8988T (cell line): ENCODE data around the gene ZFPM1.
"Not testable (repeated sequence)": the region's sequence is repeated elsewhere in the genome, so short reads cannot be mapped to it uniquely, and the experiment has no call there.

Experiments used
- DNase-seq: peaks from one replicate; pipeline ENCODE4 v3.0.0; 2011

The ZFPM1 gene

DNA sequence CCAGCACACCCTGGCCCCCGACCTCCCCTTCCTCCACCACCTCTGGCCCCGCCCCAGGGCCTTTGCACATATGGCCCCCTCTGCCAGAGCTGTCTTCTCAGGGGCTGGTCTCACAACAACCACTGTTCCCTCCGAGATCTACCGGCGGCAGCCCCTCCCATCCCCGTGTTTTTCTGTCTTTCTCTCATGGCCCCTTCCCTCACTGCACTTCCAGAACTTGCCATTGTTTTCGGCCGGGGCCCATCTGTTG lies 30.2 kb downstream of the ZFPM1 start:
- no peak for DNase-seq

GRCh38 chr16:88484505-88485365 lies 31.7 kb downstream of the ZFPM1 start:
- DNase-seq: no peak

DNA sequence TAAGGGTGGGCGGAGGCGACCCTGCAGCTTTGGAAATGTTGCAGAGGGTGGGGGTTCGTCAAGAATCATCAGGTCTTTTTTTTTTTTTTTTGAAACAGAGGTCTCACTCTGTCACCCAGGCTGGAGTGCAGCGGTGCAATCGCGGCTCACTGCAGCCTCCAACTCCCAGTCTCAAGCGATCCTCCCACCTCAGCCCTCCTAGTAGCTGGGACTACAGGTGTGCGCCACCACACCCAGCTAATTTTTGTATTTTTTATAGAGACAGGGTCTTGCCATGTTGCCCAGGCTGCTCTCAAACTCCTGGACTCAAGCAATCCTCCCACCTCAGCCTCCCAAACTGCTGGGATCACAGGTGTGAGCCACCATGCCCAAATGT lies 32.3 kb downstream of the ZFPM1 start:
- not testable (repeated sequence) for DNase-seq

- DNase-seq: no peak
Measured at GRCh38 chr16:88486398-88487123, 33.5 kb downstream of the ZFPM1 start.

DNA sequence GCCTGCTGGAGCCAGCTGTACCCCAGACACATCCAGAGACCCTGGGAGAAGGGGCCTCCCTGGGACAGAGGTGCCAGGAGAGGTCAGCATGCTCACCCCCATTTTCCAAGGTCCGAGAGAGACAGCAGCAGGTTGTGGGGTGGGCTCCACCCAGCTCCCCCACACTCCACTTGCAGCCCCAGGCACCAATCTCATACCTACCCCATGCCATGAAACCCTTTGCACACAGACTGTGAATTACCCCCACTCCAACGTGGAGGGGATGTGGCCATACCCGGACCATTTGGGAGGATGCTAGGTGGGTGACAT lies 34.0 kb downstream of the ZFPM1 start:
- no peak for DNase-seq

DNA sequence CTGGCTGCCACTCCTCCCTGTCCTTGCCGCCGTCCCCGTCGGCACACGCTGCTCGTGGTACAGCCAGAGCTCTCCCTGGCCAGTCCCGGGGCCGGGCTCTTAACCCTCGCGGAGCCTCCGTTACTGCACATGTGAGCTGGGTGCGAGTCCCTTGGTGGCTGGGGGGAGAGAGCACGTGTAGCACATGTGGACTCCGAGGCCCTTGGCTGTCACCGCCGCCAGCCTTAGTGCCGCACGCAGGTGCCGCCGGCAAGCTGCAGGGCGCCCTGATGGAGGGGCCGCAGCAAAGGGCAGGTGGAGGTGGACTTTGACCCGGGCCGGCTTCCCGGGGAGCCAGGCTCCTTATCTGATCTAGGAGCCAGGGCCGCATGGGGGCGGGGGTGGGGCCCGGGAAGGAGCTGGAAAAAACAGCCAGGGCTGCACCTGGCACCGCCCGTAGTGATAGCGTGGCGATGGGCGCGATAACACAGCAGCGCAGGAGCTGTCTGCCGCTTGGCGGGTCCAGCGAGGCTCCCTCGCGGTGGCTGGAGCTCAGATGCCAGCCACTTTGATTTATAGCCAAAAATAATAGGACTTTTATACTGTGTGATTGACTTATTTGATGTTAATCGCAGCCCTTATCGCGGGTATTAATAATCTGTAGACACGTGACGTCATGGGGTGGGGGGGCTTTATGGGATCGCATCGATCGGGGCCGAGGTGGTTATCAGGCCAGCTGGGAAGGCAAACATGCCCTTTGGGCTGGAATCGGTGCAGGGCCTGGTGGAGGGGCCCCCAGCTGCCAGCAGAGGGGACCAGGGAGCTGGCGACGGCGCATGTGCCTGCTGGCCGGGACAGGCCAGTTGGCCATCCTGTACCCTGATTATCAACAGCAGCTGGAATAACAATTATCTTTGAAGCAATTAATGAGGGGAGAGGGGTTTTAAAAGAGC lies 35.1 kb downstream of the ZFPM1 start:
- DNase-seq: no peak

- no peak for DNase-seq
Measured at GRCh38 chr16:88489163-88489741, 36.2 kb downstream of the ZFPM1 start.

GRCh38 chr16:88491001-88491559 lies 38.0 kb downstream of the ZFPM1 start:
- DNase-seq: no peak

DNA sequence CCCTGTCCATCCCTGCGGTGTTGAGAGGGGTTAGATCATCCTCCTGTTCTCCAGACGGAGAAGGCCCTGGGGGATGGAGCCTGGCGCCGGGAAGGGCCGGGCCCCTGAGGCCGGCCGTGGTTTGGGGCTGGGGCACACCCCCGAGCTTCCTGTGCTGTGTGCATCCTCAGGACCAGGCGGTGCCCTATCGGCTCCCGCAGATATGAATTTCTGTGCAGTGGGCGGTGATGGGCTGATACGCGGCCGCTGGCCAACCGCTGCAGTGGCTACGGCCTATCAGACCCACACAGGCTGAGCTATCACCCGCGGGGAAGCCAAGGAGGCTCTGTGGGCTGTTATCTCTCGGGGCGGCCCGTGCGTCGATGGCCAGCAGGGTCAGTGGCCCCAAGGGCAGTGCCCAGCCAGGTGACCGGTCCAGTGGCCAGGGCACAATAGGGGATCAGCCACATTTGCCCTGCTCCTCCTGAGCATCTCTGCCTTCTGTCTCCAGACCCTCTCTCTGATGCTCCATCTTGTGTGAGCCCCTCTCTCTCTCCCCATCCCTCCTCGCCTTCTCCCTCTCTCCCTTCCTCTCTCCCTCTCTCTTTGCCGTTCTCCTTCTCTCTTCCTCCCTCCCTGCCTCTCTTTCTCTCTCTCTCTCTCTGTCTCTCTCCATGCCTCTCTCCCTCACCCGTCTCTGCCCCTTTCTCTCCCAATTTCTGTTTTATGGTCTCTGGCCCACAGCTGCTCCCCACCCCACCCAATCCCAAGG lies 38.7 kb downstream of the ZFPM1 start:
- DNase-seq: no peak

GRCh38 chr16:88493879-88494278 lies 40.8 kb downstream of the ZFPM1 start:
- no peak for DNase-seq

DNA sequence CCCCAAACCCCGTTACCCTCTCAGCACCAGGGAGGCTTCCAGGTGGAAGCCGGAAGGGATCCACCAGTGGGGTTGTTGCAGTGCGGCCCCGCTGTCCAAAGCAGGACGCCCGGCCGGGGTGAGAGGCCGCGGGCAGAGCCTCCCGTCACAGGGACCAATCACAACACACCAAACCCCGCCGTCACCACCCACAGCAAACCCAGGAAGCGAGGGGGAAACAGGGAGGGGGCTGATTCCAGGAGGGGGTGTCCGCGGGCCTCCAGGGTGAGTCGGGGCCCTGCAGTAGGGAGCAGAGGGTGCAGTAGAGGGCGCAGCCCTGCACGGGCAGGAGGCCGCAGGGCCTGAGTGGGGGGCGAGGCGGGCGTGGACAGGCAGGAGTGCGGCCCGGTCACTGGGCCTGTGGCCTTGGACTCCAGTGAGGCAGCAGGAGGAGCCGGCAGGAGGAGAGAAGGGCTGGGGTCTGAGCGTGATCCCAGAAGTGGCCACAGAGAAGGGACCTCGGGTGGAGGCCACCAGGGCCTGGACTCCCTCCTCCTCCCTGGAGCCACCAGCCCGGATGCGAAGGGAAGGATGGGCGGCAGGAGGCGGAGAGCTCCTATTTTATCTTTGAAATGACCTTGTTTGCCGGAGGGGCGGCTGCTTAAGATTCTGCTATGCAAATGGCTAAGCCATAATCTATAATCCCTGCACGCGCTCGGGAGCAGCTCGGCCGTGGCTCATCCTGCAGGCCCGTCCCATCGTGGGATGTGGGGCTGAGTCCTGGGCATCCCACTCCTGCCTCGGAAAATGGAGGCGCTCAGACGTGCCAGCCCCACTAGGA lies 41.5 kb downstream of the ZFPM1 start:
- DNase-seq: no peak

- DNase-seq: no peak
Measured at GRCh38 chr16:88495268-88495772, 42.2 kb downstream of the ZFPM1 start.

DNA sequence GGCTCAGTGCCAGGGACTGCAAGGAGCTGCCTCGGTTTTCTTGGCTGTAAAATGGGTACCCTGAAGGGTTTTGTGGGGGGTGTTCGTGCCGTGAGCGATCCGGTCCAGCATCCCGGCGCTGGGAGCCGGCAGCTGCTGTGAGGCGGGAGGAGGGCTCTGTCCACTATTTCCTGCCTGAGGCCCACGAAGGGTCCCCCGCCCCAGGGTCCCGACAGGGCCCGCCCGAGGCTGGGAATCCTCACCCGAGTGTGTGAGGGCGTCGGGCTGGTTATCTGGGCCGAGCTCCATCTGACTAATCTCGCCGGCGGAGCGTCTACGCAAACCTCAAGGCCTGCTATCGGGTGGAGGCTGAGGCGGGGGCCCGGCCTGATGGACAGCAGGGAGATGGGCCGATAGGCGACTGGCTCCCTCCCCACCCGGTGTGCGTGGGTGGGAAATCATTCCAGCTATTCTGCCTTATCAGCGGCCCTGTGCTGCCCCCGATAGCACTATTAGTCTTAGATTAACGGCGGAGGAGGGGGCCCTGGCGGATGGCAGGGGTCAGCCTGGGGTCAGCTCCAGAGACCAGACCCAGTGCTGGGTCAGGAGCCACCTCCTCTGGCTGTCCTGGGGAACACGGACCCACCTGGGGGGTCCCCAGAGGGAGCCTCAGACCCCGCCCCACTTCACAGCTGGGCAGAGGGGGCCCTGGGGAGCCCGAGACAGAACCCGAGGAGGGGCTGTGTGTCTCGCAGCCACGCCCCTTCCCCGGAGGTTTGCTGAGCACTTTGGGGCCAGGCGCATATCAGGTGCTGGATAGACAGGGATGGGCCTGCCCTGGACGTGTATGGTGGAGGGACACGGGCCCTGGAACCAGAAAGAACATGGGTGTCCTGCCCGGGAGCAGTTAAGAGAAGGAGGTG lies 44.7 kb downstream of the ZFPM1 start:
- DNase-seq: no peak

DNA sequence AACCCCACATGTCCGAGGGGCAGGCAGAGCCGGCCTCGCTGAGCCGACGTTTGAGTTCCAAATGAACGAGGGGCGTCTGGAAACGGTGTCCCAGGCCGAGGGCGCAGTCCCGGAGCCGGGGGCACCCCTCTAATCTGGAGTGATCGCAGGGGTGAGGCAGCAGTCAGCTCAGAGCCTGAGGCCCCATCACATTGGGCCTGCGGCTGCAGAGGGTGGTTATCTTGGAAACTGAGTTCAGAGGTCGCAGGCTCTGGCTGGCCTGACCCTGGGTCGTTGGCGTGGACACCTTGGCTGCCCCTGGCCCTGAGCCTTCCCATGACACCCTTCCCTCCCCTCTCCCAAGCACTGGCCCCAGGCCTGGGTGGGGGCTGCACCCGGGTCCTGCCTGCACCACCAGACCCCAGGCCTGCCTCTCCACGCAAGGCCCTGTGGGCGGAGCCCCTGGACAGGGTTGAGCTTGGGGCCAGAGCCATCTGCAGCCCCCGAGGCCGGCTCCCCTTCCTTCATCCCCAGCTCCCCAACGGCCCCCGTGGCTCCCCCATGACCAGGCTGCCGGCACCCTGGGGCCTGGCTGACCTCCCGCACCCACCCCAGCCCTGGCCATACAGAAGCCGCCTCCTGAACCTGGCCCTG lies 45.6 kb downstream of the ZFPM1 start:
- DNase-seq: no peak

DNA sequence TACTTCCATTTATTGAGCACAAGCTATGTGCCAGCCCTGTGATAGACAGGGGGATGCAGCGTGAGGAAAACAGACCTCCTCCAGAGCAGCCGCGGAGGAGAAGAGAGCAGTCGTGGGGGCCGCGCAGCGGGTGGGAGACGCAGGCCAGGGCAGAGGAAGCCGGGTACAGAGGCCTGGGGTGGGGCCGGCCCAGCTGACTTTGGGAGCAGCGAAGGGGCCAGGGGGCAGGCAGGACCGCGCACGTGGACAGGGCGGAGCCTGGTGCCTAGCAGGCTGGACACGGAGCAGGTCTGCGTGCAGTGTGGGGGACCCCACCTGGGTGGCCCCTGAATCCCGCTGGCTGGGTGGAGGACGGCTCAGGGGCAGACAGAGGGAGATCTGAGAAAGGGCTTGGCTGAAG lies 46.2 kb downstream of the ZFPM1 start:
- DNase-seq: no peak

DNA sequence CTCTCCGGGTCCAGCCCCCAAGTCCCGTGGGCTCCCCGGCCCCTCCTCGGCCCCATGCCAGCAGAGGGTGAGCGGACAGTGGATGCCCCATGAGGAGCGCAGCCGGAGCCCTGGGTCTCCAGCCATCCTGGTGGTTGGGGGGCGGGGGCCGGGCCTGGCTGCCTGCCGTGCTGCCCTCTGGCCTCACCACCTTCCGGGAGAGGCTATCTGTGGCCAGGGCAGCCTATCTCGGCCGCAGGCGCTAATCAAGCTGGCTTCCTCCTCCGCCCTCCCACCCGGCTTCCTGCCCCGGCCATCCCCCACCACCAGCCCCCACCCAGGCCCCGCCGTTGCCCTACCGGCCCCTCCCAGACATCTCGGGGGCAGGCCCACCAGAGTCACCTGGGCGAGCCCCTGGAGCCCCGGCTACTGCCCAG lies 46.8 kb downstream of the ZFPM1 start:
- DNase-seq: no peak

DNA sequence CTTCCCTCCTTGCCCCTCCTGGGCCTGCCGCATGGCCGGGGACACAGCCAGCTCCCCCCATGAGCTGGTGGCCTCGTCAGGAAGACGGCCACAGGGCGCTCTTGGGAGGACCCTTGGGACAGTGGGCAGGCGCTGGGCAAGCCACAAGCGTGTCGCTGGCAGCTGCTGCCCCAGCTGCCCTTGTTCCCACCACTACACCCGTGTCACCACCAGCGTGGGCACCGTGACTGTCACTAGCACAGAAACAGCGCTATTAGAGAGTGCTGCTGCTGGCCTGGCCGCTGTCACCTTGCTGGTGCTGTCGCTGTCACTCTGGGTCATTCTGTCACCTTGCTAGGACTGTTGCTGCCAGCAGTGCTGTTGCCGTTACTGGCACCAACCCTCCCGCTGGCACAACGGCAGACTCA lies 47.2 kb downstream of the ZFPM1 start:
- no peak for DNase-seq

- no peak for DNase-seq
Measured at GRCh38 chr16:88502371-88502770, 49.3 kb downstream of the ZFPM1 start.

DNA sequence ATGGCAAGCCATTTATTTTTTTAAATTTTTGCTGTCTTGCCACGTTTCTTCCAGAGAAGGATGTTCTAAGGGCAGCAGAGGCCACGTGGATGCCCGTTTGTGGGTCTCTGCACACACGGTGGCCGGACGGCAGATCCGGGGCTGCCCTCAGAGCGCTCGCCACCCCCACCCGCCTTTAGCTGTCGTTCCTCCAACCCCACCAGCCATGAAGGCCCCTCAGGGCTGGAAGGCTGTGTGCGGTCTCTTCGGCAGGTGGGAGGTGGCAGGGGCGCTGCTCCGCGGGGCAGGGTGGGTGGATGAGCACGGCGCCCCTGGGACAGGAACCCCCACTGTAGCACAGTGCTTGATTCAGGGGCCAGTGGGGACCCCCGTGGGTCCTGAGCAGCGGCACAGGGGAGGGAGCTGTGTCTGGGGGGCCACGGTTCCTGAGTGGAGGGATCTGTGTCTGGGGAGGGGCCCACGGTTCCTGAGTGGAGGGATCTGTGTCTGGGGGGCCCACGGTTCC lies 49.7 kb downstream of the ZFPM1 start:
- DNase-seq: no peak
